Thyroid gland (tissue), 4 donors: ENCODE data around the gene AIRE.
"Not testable (repeated sequence)": the region's sequence is repeated elsewhere in the genome, so short reads cannot be mapped to it uniquely, and the experiment has no call there.

Experiments
- POLR2A ChIP-seq, 2 donors: fragments of 450-650 bp; IDR thresholded peaks; one replicate each; pipeline ENCODE4 v1.6.1; 2017; ENCODE audit warnings: antibody characterized with exemption in 2 of 2, mild to moderate bottlenecking in 2 of 2, moderate library complexity in 1 of 2
- TF ChIP-seq, protein P1 (sequence below), 6 experiments: fragments of 200-600 bp in 3 of 6; fragments of 450-650 bp in 3 of 6; sonication (generic) in 3 of 6; IDR thresholded peaks; one replicate each; pipeline ENCODE4 v1.5.1; 2016 to 2019; ENCODE audit warnings: antibody characterized with exemption in 6 of 6, mild to moderate bottlenecking in 2 of 6, inconsistent platforms in 1 of 6, moderate library complexity in 1 of 6

DNA sequence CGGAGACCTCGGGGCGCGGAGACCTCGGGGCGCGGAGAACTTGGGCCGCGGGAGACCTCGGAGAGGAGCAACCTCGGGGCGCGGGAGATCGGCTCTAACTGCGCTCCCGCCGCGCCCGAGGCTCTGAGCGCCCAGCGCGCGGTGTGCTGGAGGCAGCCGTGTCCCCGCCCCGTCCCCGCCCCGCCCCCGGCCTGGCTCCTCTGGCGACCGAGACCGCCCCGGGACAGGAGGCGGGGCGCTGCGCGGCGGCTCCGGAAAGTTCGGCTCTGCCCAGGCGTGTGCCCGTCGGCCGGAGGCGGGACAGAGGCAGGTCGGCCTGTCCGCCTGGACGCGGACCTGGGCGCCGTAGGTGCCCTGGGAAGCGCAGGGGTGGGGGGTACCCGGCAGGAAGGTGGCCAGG lies 44.8 kb upstream of the AIRE start, which contains the start of gene ICOSLG:
- not testable (repeated sequence) for TF ChIP-seq POLR2A (IDR thresholded peaks at IDR 0.05)
- TF ChIP-seq, protein P1, sequence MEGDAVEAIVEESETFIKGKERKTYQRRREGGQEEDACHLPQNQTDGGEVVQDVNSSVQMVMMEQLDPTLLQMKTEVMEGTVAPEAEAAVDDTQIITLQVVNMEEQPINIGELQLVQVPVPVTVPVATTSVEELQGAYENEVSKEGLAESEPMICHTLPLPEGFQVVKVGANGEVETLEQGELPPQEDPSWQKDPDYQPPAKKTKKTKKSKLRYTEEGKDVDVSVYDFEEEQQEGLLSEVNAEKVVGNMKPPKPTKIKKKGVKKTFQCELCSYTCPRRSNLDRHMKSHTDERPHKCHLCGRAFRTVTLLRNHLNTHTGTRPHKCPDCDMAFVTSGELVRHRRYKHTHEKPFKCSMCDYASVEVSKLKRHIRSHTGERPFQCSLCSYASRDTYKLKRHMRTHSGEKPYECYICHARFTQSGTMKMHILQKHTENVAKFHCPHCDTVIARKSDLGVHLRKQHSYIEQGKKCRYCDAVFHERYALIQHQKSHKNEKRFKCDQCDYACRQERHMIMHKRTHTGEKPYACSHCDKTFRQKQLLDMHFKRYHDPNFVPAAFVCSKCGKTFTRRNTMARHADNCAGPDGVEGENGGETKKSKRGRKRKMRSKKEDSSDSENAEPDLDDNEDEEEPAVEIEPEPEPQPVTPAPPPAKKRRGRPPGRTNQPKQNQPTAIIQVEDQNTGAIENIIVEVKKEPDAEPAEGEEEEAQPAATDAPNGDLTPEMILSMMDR (IDR thresholded peaks at IDR 0.05) = not testable (repeated sequence)
